Stimulated activated CD4-positive, alpha-beta T cell treated with anti-CD3 and anti-CD28 coated beads, Interleukin-1b, Interleukin-23, amount 100 ng/mL, for 24 hours (primary cell): Measurements from ENCODE around the gene LIPE.

Experiments
- DNase-seq, 4 experiments: peaks; one replicate each; pipeline ENCODE4 v3.0.0-alpha.2; 2020; ENCODE audit warnings: low read depth in 4 of 4, low spot score in 1 of 4

Gene LIPE

GRCh38 chr19:42388851-42389489 is 38.2 kb downstream of the LIPE start:
- no peak for DNase-seq

GRCh38 chr19:42386974-42387707 is 40.0 kb downstream of the LIPE start:
- peak; percentile 33 to 57 (median 50) for DNase-seq

- DNase-seq = no peak
Measured at GRCh38 chr19:42380155-42380554, 47.0 kb downstream of the LIPE start.

GRCh38 chr19:42378225-42379215 is 48.7 kb downstream of the LIPE start:
- no peak for DNase-seq

GRCh38 chr19:42376177-42376555 is 51.0 kb downstream of the LIPE start:
- DNase-seq = no peak

- DNase-seq = no peak
Measured at GRCh38 chr19:42375415-42376176, 51.6 kb downstream of the LIPE start.

GRCh38 chr19:42374826-42375376 is 52.3 kb downstream of the LIPE start:
- no peak for DNase-seq

- DNase-seq = no peak
Measured at GRCh38 chr19:42370626-42371175, 56.5 kb downstream of the LIPE start.

GRCh38 chr19:42370068-42370520 is 57.1 kb downstream of the LIPE start:
- DNase-seq = no peak

GRCh38 chr19:42369433-42370067 is 57.6 kb downstream of the LIPE start:
- no peak for DNase-seq

- DNase-seq = no peak
Measured at GRCh38 chr19:42368765-42369164, 58.4 kb downstream of the LIPE start.

GRCh38 chr19:42368360-42368759 is 58.8 kb downstream of the LIPE start:
- DNase-seq = no peak

GRCh38 chr19:42367929-42368328 is 59.3 kb downstream of the LIPE start:
- no peak for DNase-seq

- DNase-seq = no peak
Measured at GRCh38 chr19:42366673-42367072, 60.5 kb downstream of the LIPE start.

- DNase-seq = no peak
Measured at GRCh38 chr19:42363614-42364346, 63.4 kb downstream of the LIPE start.

GRCh38 chr19:42362891-42363440 is 64.2 kb downstream of the LIPE start:
- DNase-seq = no peak

GRCh38 chr19:42362342-42362741 is 64.8 kb downstream of the LIPE start:
- no peak for DNase-seq

GRCh38 chr19:42361545-42361910 is 65.7 kb downstream of the LIPE start:
- DNase-seq = no peak
